H9 (cell line): ENCODE data around the gene EML4. TPM values are rescaled to one million over a fixed set of nuclear protein-coding genes. Genes with fewer than 3 reads are reported as not detected.

Experiments used
- DNase-seq: peaks from one replicate; pipeline ENCODE4 v3.0.0-alpha.2; 2017
- H2AFZ ChIP-seq: one replicate; pipeline ENCODE4 v1.6.1; 2013; ENCODE audit warnings: mild to moderate bottlenecking, low read length, control low read depth, moderate library complexity
- H2AK5ac ChIP-seq: 2 replicates; pipeline ENCODE4 v1.6.1; 2013; ENCODE audit warnings: low read length, control low read depth, mixed read lengths; ENCODE audit not compliant: insufficient read length
- H2BK120ac ChIP-seq: one replicate; pipeline ENCODE4 v1.6.1; 2013; ENCODE audit warnings: low read depth, mild to moderate bottlenecking, low read length, control low read depth, inconsistent platforms; ENCODE audit not compliant: poor library complexity, severe bottlenecking
- H2BK12ac ChIP-seq: 2 replicates; pipeline ENCODE4 v1.6.1; 2013; ENCODE audit warnings: low read length, control low read depth, mixed read lengths, low read depth; ENCODE audit not compliant: insufficient read length
- H2BK15ac ChIP-seq: 2 replicates; pipeline ENCODE4 v1.6.1; 2013; ENCODE audit warnings: low read depth, low read length, control low read depth
- H2BK20ac ChIP-seq: one replicate; pipeline ENCODE4 v1.6.1; 2013; ENCODE audit warnings: low read depth, mild to moderate bottlenecking, low read length, control low read depth, inconsistent platforms; ENCODE audit not compliant: poor library complexity, severe bottlenecking
- H2BK5ac ChIP-seq: 2 replicates; pipeline ENCODE4 v1.6.1; 2013; ENCODE audit warnings: low read length, control low read depth, mixed read lengths; ENCODE audit not compliant: insufficient read length
- H3K14ac ChIP-seq: 2 replicates; pipeline ENCODE4 v1.6.1; 2013; ENCODE audit warnings: low read length, control low read depth; ENCODE audit not compliant: insufficient read depth
- H3K18ac ChIP-seq: 2 replicates; pipeline ENCODE4 v1.6.1; 2013; ENCODE audit warnings: low read depth, mild to moderate bottlenecking, mixed read lengths, low read length, control low read depth; ENCODE audit not compliant: insufficient read length
- H3K23ac ChIP-seq: 2 replicates; pipeline ENCODE4 v1.6.1; 2013; ENCODE audit warnings: low read length, control low read depth, mixed read lengths, low read depth; ENCODE audit not compliant: insufficient read length
- H3K23me2 ChIP-seq: 2 replicates; pipeline ENCODE4 v1.6.1; 2013; ENCODE audit warnings: low read depth, mild to moderate bottlenecking, mixed read lengths, low read length, control low read depth; ENCODE audit not compliant: insufficient read length, poor library complexity, severe bottlenecking
- H3K27ac ChIP-seq: 2 replicates; pipeline ENCODE4 v1.5.1; 2013; ENCODE audit warnings: low read length, control low read depth, mixed read lengths, low read depth; ENCODE audit not compliant: insufficient read length
- H3K27me3 ChIP-seq: 2 replicates; pipeline ENCODE4 v1.6.1; 2013; ENCODE audit warnings: low read length, control low read depth, inconsistent platforms; ENCODE audit not compliant: insufficient read depth
- H3K4ac ChIP-seq: 2 replicates; pipeline ENCODE4 v1.6.1; 2013; ENCODE audit warnings: low read depth, mild to moderate bottlenecking, control low read depth, inconsistent platforms, low read length, moderate library complexity
- H3K4me1 ChIP-seq: 2 replicates; pipeline ENCODE4 v1.6.1; 2013; ENCODE audit warnings: low read length, control low read depth, inconsistent platforms; ENCODE audit not compliant: insufficient read depth
- H3K4me2 ChIP-seq: 2 replicates; pipeline ENCODE4 v1.6.1; 2013; ENCODE audit warnings: low read length, control low read depth, mixed read lengths; ENCODE audit not compliant: insufficient read length, insufficient read depth
- H3K56ac ChIP-seq: 2 replicates; pipeline ENCODE4 v1.6.1; 2013; ENCODE audit warnings: low read depth, mild to moderate bottlenecking, mixed read lengths, low read length, control low read depth; ENCODE audit not compliant: insufficient read length
- H3K79me1 ChIP-seq: 2 replicates; pipeline ENCODE4 v1.6.1; 2013; ENCODE audit warnings: low read depth, mild to moderate bottlenecking, moderate library complexity, low read length, control low read depth, inconsistent platforms; ENCODE audit not compliant: insufficient read depth, poor library complexity, severe bottlenecking
- H3K79me2 ChIP-seq: 2 replicates; pipeline ENCODE4 v1.6.1; 2013; ENCODE audit warnings: low read length, control low read depth, inconsistent platforms; ENCODE audit not compliant: insufficient read depth
- H3K9ac ChIP-seq: 2 replicates; pipeline ENCODE4 v1.6.1; 2013; ENCODE audit warnings: low read length, control low read depth, mixed read lengths; ENCODE audit not compliant: insufficient read length; ENCODE audit errors: extremely low read depth
- H3K9me3 ChIP-seq: one replicate; pipeline ENCODE4 v1.6.1; 2013; ENCODE audit warnings: low read depth, low read length, inconsistent platforms; ENCODE audit not compliant: control insufficient read depth
- H3T11ph ChIP-seq: one replicate; pipeline ENCODE4 v1.6.1; 2013; ENCODE audit warnings: mild to moderate bottlenecking, low read length, control low read depth, inconsistent platforms
- H4K20me1 ChIP-seq: one replicate; pipeline ENCODE4 v1.6.1; 2013; ENCODE audit not compliant: control insufficient read depth, insufficient read length, insufficient read depth
- H4K5ac ChIP-seq: 2 replicates; pipeline ENCODE4 v1.6.1; 2013; ENCODE audit warnings: low read depth, mild to moderate bottlenecking, mixed read lengths, low read length, control low read depth; ENCODE audit not compliant: insufficient read length
- H4K8ac ChIP-seq: replicated peaks from 2 replicates; pipeline ENCODE4 v1.6.1; 2013; ENCODE audit warnings: low read length, control low read depth, mixed read lengths, low read depth; ENCODE audit not compliant: insufficient read length
- H4K91ac ChIP-seq: 2 replicates; pipeline ENCODE4 v1.6.1; 2013; ENCODE audit warnings: low read depth, mild to moderate bottlenecking, moderate library complexity, mixed read lengths, low read length, control low read depth; ENCODE audit not compliant: insufficient read length
- H3K27ac Mint-ChIP-seq, 3 experiments: 2 replicates in 2 of 3; 3 replicates in 1 of 3; pipeline ENCODE4 v1.8.0; 2020 to 2021; ENCODE audit warnings: mixed read lengths in 3 of 3, mild to moderate bottlenecking in 1 of 3, moderate library complexity in 1 of 3
- H3K27me3 Mint-ChIP-seq: 2 replicates; pipeline ENCODE4 v1.8.0; 2021; ENCODE audit warnings: low read depth, mild to moderate bottlenecking, moderate library complexity, mixed read lengths
- H3K36me3 Mint-ChIP-seq, 3 experiments: 2 replicates in 2 of 3; 3 replicates in 1 of 3; pipeline ENCODE4 v1.8.0; 2020 to 2021; ENCODE audit warnings: low read depth in 3 of 3, mixed read lengths in 3 of 3; ENCODE audit not compliant: insufficient read depth in 1 of 3
- H3K4me1 Mint-ChIP-seq, 2 experiments: 2 replicates each; pipeline ENCODE4 v1.8.0; 2020; ENCODE audit warnings: mixed read lengths in 2 of 2
- H3K4me3 Mint-ChIP-seq, 2 experiments: 2 replicates in 1 of 2; 3 replicates in 1 of 2; pipeline ENCODE4 v1.8.0; 2020 to 2021; ENCODE audit warnings: mild to moderate bottlenecking in 2 of 2, mixed read lengths in 2 of 2, moderate library complexity in 1 of 2
- H3K9me3 Mint-ChIP-seq, 2 experiments: 2 replicates in 1 of 2; 3 replicates in 1 of 2; pipeline ENCODE4 v1.8.0; 2020; ENCODE audit warnings: mild to moderate bottlenecking in 2 of 2, mixed read lengths in 2 of 2, moderate library complexity in 1 of 2
- CTCF ChIP-seq: fragments of 200-600 bp; sonication (generic); conservative IDR thresholded peaks from 3 replicates; pipeline ENCODE4 v1.8.0; 2021; ENCODE audit warnings: antibody characterized with exemption, mild to moderate bottlenecking
- WGBS: extraction: QIAGEN DNeasy Blood & Tissue Kit; methylation state at CpG from one replicate; pipeline ENCODE4 v1.1.7; 2013; ENCODE audit warnings: missing lambda C conversion rate, low lambda C conversion rate, mixed read lengths; ENCODE audit not compliant: insufficient read length; ENCODE audit errors: extremely low coverage; 5-methylcytosine and 5-hydroxymethylcytosine counted together
- total RNA-seq: library from RNA; stranded (reverse); gene quantifications from 2 replicates; pipeline ENCODE4 v1.2.1, GENCODE V29; 2021

Gene EML4
- total RNA-seq, 1 experiment from 2014 or later = 68.6 TPM

GRCh38 chr2:42223067-42223854 is 54.1 kb downstream of the EML4 start:
- H2AK5ac ChIP-seq = no peak overlapping the region
- H4K8ac ChIP-seq = no peak overlapping the region
- H2BK20ac ChIP-seq = no peak overlapping the region
- H3K4me1 ChIP-seq = no peaks in the 10 kb centered on the region
- H3K56ac ChIP-seq = no peak overlapping the region
- no peaks in the 10 kb centered on the region for H3K23me2 ChIP-seq
- no peaks in the 10 kb centered on the region for H4K20me1 ChIP-seq
- no peak overlapping the region for H3K14ac ChIP-seq
- no peak overlapping the region for H2BK15ac ChIP-seq
- H3K79me1 ChIP-seq = peaks cover 4% of the 10 kb centered on the region
- DNase-seq = no peak
- Mint-ChIP-seq H3K9me3 (no peaks in the 10 kb centered on the region), H3K4me3 (no peak overlapping the region), H3K36me3 (peaks cover 0 to 5% (median 2%) of the 10 kb centered on the region in 3 experiments; a peak in 2 of 7 replicates), H3K27ac (peak overlapping the region in 1 of 3 experiments; percentile 19; a peak in 1 of 7 replicates), H3K4me1 (peaks cover 0 to 4% of the 10 kb centered on the region in 2 experiments; a peak in 1 of 4 replicates), H3K27me3 (no peaks in the 10 kb centered on the region)
- no peak overlapping the region for H2BK12ac ChIP-seq
- no peak overlapping the region for H3K4ac ChIP-seq
- no peaks in the 10 kb centered on the region for H3K27me3 ChIP-seq
- H2BK5ac ChIP-seq = no peak overlapping the region
- no peak overlapping the region for H3K27ac ChIP-seq
- no peak overlapping the region for H3K9ac ChIP-seq
- TF ChIP-seq CTCF = no peak
- no peak overlapping the region for H2AFZ ChIP-seq
- H4K91ac ChIP-seq = no peak overlapping the region
- H3K23ac ChIP-seq = no peak overlapping the region
- WGBS = no CpG with 5 or more reads among the region's 4 CpGs
- H3T11ph ChIP-seq = no peak overlapping the region
- no peak overlapping the region for H3K4me2 ChIP-seq
- H3K18ac ChIP-seq = no peak overlapping the region
- H3K79me2 ChIP-seq = peaks cover 7% of the 10 kb centered on the region; the same call in 1 of the 2 replicates
- H3K9me3 ChIP-seq = no peaks in the 10 kb centered on the region
- no peak overlapping the region for H2BK120ac ChIP-seq
- no peak overlapping the region for H4K5ac ChIP-seq
